ENCODE results near the gene ACTRT2.

ACTRT2 gene

GRCh38 chr1:3029991-3030662 is 8.9 kb downstream of the ACTRT2 start:
- H3K36me3 ChIP-seq (ENCODE audit: insufficient read depth, low read length): no peaks in the 10 kb centered on the region
- no peaks in the 10 kb centered on the region for H3K9me3 ChIP-seq (ENCODE audit: low read depth, low read length)
- no peak overlapping the region for H3K4me3 ChIP-seq
- DNase-seq (ENCODE audit: low read depth, low spot score): no peak
- H3K9ac ChIP-seq (ENCODE audit: insufficient read length): no peak overlapping the region
- no peak overlapping the region for H3K27ac ChIP-seq
- no peak for TF ChIP-seq POLR2AphosphoS5 (IDR thresholded peaks at IDR 0.05; ENCODE audit: borderline replicate concordance, low read depth, low read length)
- peak; percentile 87 for TF ChIP-seq EZH2 (IDR thresholded peaks at IDR 0.05)

- H3K9me3 ChIP-seq (ENCODE audit: low read depth, low read length): no peaks in the 10 kb centered on the region
- no peak overlapping the region for H3K4me3 ChIP-seq
- DNase-seq (ENCODE audit: low read depth, low spot score): no peak
- no peak overlapping the region for H3K9ac ChIP-seq (ENCODE audit: insufficient read length)
- TF ChIP-seq FOXP2 (optimal IDR thresholded peaks at IDR 0.05; ENCODE audit: control extremely low read depth, extremely low read length, insufficient read depth) (no peak), EZH2 (IDR thresholded peaks at IDR 0.05) (peak; percentile 21), POLR2AphosphoS5 (IDR thresholded peaks at IDR 0.05; ENCODE audit: borderline replicate concordance, low read depth, low read length) (no peak)
- no peaks in the 10 kb centered on the region for H3K36me3 ChIP-seq (ENCODE audit: insufficient read depth, low read length)
- no peak overlapping the region for H3K27ac ChIP-seq
These were observed 9.6 kb downstream of the ACTRT2 start for GRCh38 chr1:3030663-3031381.

DNA sequence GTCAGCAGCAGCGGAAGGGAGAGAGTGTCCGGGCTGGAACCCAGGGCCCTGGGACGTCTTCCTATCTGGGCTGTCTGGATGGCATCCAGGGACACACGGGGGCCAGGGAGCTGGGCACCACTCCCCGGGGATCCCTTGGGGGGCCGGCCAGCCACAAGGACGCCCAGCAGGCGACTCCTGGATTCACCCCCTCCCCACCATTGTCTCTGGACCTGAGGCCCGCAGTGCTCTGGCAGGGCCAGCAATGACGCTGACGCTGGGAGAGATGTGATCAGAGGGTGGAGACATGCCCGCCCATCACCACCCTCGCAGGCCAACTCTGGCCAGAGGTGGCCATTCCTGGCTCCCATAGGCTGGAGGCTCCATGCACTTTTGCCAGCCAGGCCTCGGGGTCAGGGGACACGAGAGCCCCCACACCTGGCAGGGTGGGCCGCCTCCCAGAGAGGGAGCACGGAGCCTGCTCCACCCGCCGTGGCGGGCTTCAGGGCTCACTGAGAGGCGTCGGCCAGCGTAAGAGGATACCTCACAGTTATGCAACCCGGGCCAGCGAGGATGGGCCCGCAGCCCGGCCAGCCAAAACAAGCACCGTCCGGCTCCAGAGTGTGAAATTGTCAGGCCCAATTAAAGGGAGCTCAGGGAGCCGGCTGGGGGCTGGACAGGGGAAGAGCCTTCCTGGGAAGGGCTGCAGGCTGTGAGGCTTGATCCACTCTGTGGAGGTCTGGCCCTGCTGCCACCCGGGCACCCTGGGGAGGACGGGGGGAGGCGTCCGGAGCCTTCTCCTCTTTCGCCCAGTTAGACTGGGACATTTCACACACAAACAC is 10.3 kb downstream of the ACTRT2 start:
- H3K27ac ChIP-seq: no peak overlapping the region
- DNase-seq (ENCODE audit: low read depth, low spot score): no peak
- TF ChIP-seq EZH2 (IDR thresholded peaks at IDR 0.05) (no peak), POLR2AphosphoS5 (IDR thresholded peaks at IDR 0.05; ENCODE audit: borderline replicate concordance, low read depth, low read length) (no peak), FOXP2 (optimal IDR thresholded peaks at IDR 0.05; ENCODE audit: control extremely low read depth, extremely low read length, insufficient read depth) (no peak)
- no peaks in the 10 kb centered on the region for H3K36me3 ChIP-seq (ENCODE audit: insufficient read depth, low read length)
- H3K9me3 ChIP-seq (ENCODE audit: low read depth, low read length): no peaks in the 10 kb centered on the region
- H3K4me3 ChIP-seq: no peak overlapping the region
- H3K9ac ChIP-seq (ENCODE audit: insufficient read length): no peak overlapping the region

GRCh38 chr1:3032371-3033039 is 11.2 kb downstream of the ACTRT2 start:
- no peaks in the 10 kb centered on the region for H3K9me3 ChIP-seq (ENCODE audit: low read depth, low read length)
- TF ChIP-seq EZH2 (IDR thresholded peaks at IDR 0.05): no peak
- no peak for TF ChIP-seq FOXP2 (optimal IDR thresholded peaks at IDR 0.05; ENCODE audit: control extremely low read depth, extremely low read length, insufficient read depth)
- no peak for TF ChIP-seq POLR2AphosphoS5 (IDR thresholded peaks at IDR 0.05; ENCODE audit: borderline replicate concordance, low read depth, low read length)
- no peak for DNase-seq (ENCODE audit: low read depth, low spot score)
- no peak overlapping the region for H3K4me3 ChIP-seq
- H3K9ac ChIP-seq (ENCODE audit: insufficient read length): no peak overlapping the region
- H3K36me3 ChIP-seq (ENCODE audit: insufficient read depth, low read length): no peaks in the 10 kb centered on the region
- no peak overlapping the region for H3K27ac ChIP-seq

DNA sequence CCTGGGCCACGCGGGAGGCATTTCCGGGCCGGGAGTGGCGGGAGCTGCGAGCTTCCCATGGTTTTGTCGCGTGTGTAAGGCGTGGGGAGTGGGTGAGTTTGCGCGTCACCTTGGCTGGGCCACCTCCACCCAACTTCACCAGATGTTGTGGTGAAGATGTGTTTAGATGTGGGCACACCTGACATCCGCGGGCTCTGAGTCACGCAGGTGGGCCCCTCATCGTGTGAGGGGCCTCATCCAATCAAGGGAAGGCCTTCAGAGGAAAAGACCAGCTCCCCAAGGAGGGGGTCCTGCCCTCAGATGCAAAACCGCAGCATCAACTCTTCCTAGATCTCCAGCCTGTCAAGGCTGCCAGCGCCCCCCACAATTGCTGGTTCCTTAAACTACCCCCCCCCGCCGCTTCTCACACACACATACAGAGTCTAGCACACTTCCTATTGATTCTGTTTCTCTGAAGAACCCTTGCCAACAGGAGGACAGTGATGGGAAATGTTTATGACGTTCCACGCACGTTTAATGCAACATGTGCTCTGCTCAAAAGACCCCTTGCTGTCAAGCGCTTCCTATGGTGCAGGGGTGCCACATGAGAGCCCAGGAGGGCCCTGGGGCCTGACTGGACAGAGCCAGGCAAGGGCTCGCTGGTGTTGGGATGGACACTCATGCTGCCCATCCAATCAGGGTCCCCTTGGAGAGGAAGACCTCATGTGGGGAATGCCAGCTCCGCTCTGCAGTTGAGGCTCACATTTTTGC is 11.9 kb downstream of the ACTRT2 start:
- no peak for TF ChIP-seq FOXP2 (optimal IDR thresholded peaks at IDR 0.05; ENCODE audit: control extremely low read depth, extremely low read length, insufficient read depth)
- TF ChIP-seq EZH2 (IDR thresholded peaks at IDR 0.05): no peak
- TF ChIP-seq POLR2AphosphoS5 (IDR thresholded peaks at IDR 0.05; ENCODE audit: borderline replicate concordance, low read depth, low read length): no peak
- DNase-seq (ENCODE audit: low read depth, low spot score): no peak
- H3K36me3 ChIP-seq (ENCODE audit: insufficient read depth, low read length): no peaks in the 10 kb centered on the region
- H3K9me3 ChIP-seq (ENCODE audit: low read depth, low read length): no peaks in the 10 kb centered on the region
- H3K9ac ChIP-seq (ENCODE audit: insufficient read length): no peak overlapping the region
- no peak overlapping the region for H3K27ac ChIP-seq
- H3K4me3 ChIP-seq: no peak overlapping the region

DNA sequence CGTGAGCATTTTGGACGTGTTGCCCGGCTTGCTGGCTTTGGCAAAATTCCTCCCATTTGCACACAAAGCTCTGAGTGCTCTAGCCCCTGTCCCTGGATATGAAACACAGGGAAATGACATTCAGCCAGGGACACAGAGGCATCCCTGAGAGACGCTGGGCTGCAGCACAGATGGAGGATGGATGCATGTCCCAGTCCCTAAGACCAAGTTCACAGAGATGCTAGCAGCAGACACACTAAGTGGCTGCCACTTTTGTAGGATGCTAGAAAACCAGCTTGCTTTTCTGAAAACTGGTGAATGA is 12.5 kb downstream of the ACTRT2 start:
- Histone ChIP-seq H3K27ac (no peak overlapping the region), H3K4me3 (no peak overlapping the region), H3K9me3 (ENCODE audit: low read depth, low read length) (no peaks in the 10 kb centered on the region), H3K9ac (ENCODE audit: insufficient read length) (no peak overlapping the region), H3K36me3 (ENCODE audit: insufficient read depth, low read length) (no peaks in the 10 kb centered on the region)
- DNase-seq (ENCODE audit: low read depth, low spot score): no peak
- TF ChIP-seq FOXP2 (optimal IDR thresholded peaks at IDR 0.05; ENCODE audit: control extremely low read depth, extremely low read length, insufficient read depth) (no peak), POLR2AphosphoS5 (IDR thresholded peaks at IDR 0.05; ENCODE audit: borderline replicate concordance, low read depth, low read length) (no peak), EZH2 (IDR thresholded peaks at IDR 0.05) (no peak)

DNA sequence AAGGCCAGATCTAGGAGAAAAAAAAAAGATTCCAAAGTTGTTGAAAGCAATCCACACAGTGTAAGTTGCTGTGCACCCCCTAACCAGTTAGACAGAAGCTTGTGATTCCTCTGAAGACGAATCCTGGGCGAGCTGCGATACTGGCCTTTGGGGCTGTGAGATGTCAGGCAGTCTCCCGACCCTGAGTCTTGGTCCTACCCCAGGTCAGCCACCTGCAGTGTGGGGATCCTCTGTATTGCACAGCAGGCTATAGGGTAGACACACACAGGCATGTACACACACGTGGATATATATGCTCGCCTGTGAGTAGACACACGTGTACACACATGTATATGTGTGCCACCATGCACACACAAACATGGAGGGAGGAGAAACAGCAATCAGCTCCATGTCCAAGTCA is 12.9 kb downstream of the ACTRT2 start:
- Histone ChIP-seq H3K4me3 (no peak overlapping the region), H3K36me3 (ENCODE audit: insufficient read depth, low read length) (no peaks in the 10 kb centered on the region), H3K9me3 (ENCODE audit: low read depth, low read length) (no peaks in the 10 kb centered on the region), H3K9ac (ENCODE audit: insufficient read length) (no peak overlapping the region), H3K27ac (no peak overlapping the region)
- no peak for DNase-seq (ENCODE audit: low read depth, low spot score)
- TF ChIP-seq FOXP2 (optimal IDR thresholded peaks at IDR 0.05; ENCODE audit: control extremely low read depth, extremely low read length, insufficient read depth) (no peak), EZH2 (IDR thresholded peaks at IDR 0.05) (no peak), POLR2AphosphoS5 (IDR thresholded peaks at IDR 0.05; ENCODE audit: borderline replicate concordance, low read depth, low read length) (no peak)
